Gastroesophageal sphincter (tissue), 3 donors: ENCODE results near the gene NET1.

Source experiments
- EP300 ChIP-seq: sonication (generic); formaldehyde crosslinking; IDR thresholded peaks from one replicate; pipeline ENCODE4 v1.6.1; 2017; ENCODE audit warnings: antibody characterized with exemption, mild to moderate bottlenecking
- POLR2AphosphoS5 ChIP-seq: sonication (generic); formaldehyde crosslinking; IDR thresholded peaks from one replicate; pipeline ENCODE4 v1.6.1; 2017; ENCODE audit warnings: antibody characterized with exemption
- TF ChIP-seq, protein P1 (sequence below), 4 experiments: fragments of 200-600 bp in 2 of 4; fragments of 450-650 bp in 2 of 4; sonication (generic) in 1 of 4; IDR thresholded peaks; one replicate each; pipeline ENCODE4 v1.5.1; 2017 to 2019; ENCODE audit warnings: antibody characterized with exemption in 4 of 4, mild to moderate bottlenecking in 2 of 4, moderate library complexity in 2 of 4

DNA sequence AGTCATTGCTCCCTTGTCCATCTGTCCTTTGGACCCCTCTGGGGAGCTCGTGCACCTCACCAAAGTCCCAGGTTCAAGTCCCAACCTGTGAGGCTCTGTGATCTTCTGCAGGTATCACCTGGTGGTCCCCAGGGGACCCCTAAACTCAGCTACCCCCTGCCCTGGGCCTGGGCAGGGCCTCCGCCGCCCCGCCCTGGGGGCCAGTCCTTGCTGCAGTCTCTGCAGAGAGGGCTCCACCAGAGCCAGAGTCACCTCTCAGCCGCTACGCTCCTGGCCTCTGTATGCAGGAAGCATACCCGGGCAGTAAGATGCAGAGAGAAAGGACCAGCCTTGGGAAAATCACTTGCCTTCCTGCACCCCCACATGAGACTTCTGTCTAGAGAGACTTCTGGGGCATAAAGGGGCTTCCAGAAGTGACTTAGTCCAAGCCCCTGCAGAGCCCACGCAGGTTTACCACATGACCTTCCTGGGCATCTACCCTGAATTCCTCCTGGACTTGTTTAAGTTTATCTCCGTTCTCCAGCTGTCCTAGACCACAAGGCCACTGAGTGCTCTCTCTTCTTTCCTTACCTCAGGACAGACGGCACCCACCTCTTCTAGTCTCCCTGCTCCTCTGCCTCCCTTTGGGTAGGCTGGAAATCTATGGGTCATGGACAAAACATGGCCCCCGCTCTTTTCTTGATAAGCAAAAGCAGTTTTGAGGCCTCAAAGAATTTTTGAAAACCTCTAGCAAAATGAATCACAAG, 65.8 kb downstream of the NET1 start:
- no peak for TF ChIP-seq EP300
- TF ChIP-seq POLR2AphosphoS5, result no peak
- TF ChIP-seq, protein P1, sequence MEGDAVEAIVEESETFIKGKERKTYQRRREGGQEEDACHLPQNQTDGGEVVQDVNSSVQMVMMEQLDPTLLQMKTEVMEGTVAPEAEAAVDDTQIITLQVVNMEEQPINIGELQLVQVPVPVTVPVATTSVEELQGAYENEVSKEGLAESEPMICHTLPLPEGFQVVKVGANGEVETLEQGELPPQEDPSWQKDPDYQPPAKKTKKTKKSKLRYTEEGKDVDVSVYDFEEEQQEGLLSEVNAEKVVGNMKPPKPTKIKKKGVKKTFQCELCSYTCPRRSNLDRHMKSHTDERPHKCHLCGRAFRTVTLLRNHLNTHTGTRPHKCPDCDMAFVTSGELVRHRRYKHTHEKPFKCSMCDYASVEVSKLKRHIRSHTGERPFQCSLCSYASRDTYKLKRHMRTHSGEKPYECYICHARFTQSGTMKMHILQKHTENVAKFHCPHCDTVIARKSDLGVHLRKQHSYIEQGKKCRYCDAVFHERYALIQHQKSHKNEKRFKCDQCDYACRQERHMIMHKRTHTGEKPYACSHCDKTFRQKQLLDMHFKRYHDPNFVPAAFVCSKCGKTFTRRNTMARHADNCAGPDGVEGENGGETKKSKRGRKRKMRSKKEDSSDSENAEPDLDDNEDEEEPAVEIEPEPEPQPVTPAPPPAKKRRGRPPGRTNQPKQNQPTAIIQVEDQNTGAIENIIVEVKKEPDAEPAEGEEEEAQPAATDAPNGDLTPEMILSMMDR (IDR thresholded peaks at IDR 0.05), result no peak
